Measurements from ENCODE around the gene CFAP161.

DNA sequence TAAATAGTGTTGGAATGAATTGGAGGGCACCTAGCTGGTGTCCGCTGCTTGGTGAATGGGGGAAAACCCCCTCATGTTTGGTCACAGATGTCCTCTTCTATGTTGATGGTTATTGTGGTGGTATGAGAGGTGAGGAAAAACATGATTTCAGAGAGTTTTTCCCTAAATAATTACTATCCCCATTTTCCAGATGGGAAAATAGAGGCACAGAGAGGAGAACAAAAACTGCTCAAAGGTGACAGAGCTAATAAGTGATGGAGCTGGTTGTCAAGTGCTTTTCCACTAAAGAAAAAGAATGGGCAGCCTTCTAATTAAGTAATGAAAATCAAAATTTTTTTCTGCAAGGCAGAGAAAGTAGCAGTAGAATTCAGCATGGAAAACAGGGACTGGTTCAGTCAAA is 30.2 kb upstream of the CFAP161 start:
- TF ChIP-seq, protein P1, sequence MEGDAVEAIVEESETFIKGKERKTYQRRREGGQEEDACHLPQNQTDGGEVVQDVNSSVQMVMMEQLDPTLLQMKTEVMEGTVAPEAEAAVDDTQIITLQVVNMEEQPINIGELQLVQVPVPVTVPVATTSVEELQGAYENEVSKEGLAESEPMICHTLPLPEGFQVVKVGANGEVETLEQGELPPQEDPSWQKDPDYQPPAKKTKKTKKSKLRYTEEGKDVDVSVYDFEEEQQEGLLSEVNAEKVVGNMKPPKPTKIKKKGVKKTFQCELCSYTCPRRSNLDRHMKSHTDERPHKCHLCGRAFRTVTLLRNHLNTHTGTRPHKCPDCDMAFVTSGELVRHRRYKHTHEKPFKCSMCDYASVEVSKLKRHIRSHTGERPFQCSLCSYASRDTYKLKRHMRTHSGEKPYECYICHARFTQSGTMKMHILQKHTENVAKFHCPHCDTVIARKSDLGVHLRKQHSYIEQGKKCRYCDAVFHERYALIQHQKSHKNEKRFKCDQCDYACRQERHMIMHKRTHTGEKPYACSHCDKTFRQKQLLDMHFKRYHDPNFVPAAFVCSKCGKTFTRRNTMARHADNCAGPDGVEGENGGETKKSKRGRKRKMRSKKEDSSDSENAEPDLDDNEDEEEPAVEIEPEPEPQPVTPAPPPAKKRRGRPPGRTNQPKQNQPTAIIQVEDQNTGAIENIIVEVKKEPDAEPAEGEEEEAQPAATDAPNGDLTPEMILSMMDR (IDR thresholded peaks at IDR 0.05; ENCODE audit: low read depth, low read length, poor library complexity, severe bottlenecking): no peak
- TF ChIP-seq EZH2phosphoT487 (IDR thresholded peaks at IDR 0.05; ENCODE audit: borderline replicate concordance, low read length): no peak
